Sigmoid colon (tissue), 7 donors: ENCODE measurements around the gene FAH. TPM values are rescaled to one million over a fixed set of nuclear protein-coding genes. Genes with fewer than 3 reads are reported as not detected.
A peak's percentile ranks its signal among the peaks of the same experiment; 100 is the strongest.

ENCODE experiments used
- DNase-seq: peaks from one replicate; pipeline ENCODE4 v3.0.0-alpha.2; 2019
- H3K27ac ChIP-seq, 4 donors: fragments of 200-600 bp; sonication (generic); one replicate each; pipeline ENCODE4 v1.5.1; 2016 to 2019; ENCODE audit warnings: mild to moderate bottlenecking in 1 of 4
- H3K27me3 ChIP-seq, 3 donors: fragments of 200-600 bp; sonication (generic); one replicate each; pipeline ENCODE4 v1.5.1; 2019; ENCODE audit warnings: mild to moderate bottlenecking in 1 of 3
- H3K36me3 ChIP-seq, 4 donors: fragments of 200-600 bp; sonication (generic); one replicate each; pipeline ENCODE4 v1.5.1; 2016 to 2019
- H3K4me1 ChIP-seq, 4 donors: fragments of 200-600 bp; sonication (generic); one replicate each; pipeline ENCODE4 v1.5.1; 2017 to 2019
- H3K4me3 ChIP-seq, 4 donors: fragments of 200-600 bp; sonication (generic); one replicate each; pipeline ENCODE4 v1.5.1; 2017 to 2019; ENCODE audit warnings: mild to moderate bottlenecking in 2 of 4, moderate library complexity in 1 of 4
- H3K9me3 ChIP-seq, 4 donors: fragments of 200-600 bp in 3 of 4; sonication (generic) in 3 of 4; one replicate each; pipeline versions ENCODE4 v1.5.1 to v1.6.1; 2013 to 2019
- EP300 ChIP-seq, 4 donors: sonication (generic); formaldehyde crosslinking; IDR thresholded peaks; one replicate each; pipeline ENCODE4 v1.6.1; 2017; ENCODE audit warnings: antibody characterized with exemption in 4 of 4
- POLR2A ChIP-seq, 2 donors: fragments of 450-650 bp; IDR thresholded peaks; one replicate each; pipeline ENCODE4 v1.6.1; 2016; ENCODE audit warnings: antibody characterized with exemption in 2 of 2, mild to moderate bottlenecking in 2 of 2, moderate library complexity in 2 of 2
- POLR2AphosphoS5 ChIP-seq, 4 donors: sonication (generic); formaldehyde crosslinking; IDR thresholded peaks; one replicate each; pipeline ENCODE4 v1.6.1; 2017; ENCODE audit warnings: antibody characterized with exemption in 4 of 4
- WGBS, 2 donors: extraction: QIAGEN DNeasy Blood & Tissue Kit; methylation state at CpG; one replicate each; pipeline ENCODE4 v1.1.7; 2013; 5-methylcytosine and 5-hydroxymethylcytosine counted together
- intact Hi-C: fragments of 100-400 bp; cut with DNase I; formaldehyde crosslinking; loops from one replicate; pipeline ENCODE4 v1.15.1; 2023
- polyA plus RNA-seq, 3 donors: library from polyadenylated mRNA; stranded (reverse); fragments of 200-250 nt; gene quantifications; one replicate each; pipeline ENCODE4 v1.2.3, GENCODE V29; 2013
- total RNA-seq, 4 donors: library from RNA; depleted of rRNA; stranded (reverse); fragments of >200 nt; gene quantifications; one replicate each; pipeline ENCODE4 v1.1.0, GENCODE V29; 2016
- TF ChIP-seq, protein P1 (sequence below), 4 experiments: fragments of 450-650 bp in 3 of 4; fragments of 200-600 bp in 1 of 4; IDR thresholded peaks; one replicate each; pipeline ENCODE4 v1.5.1; 2016 to 2019; ENCODE audit warnings: antibody characterized with exemption in 4 of 4, mild to moderate bottlenecking in 3 of 4, moderate library complexity in 2 of 4
- donor health status: healthy with polysubstance abuse.
- donor health status: Bipolar disorder and iron deficiency.
- donor health status: healthy.

Gene FAH
- total RNA-seq (10 to 100 TPM; 11.4 to 23.5 (median 12.0) TPM), polyA plus RNA-seq (10 to 100 TPM; 14.4 to 17.5 (median 17.1) TPM)

DNA sequence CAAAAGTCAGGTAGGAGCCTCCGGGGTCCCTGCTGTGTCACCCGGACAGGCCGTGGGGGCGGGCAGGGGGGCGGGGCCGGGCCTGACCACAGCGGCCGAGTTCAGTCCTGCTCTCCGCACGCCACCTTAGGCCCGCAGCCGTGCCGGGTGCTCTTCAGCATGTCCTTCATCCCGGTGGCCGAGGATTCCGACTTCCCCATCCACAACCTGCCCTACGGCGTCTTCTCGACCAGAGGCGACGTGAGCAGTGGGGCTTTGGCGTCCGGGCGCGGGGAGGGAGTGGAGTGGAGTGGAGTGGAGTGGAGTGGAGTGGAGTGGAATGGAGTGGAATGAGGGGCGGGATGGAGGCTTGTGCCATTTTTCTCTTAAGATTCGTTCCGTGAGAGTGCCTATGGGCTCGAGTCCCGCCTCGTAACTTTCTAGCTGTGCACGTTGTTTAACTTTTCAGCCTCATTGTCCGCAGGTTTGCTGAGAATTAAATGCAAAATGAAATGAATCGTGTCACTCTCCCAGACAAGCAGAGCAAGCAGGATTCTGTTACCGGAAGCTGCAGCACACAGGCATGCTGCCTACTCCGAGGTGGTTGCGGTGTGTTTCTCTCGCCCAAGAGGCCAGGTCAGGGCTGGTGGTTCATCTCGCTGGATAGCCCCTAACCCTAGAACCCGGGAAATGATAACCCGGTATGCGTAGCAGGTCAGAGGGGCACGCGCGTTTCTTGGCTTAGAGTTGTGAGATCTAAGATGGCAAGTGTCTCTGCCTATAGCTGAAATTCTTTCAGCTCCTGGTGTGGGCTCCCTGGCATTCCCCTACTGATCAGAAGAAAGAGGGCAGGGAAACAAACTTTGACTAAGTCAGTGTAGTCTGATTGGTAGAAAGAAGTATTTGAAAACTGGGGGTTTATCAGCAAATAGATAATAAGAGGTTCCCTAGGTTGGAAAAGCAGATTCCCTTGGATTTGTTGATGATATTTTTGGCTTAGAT is at the start of gene FAH:
Gene FAH (plus strand): TSS at position 104 of the 981 bp plus-strand sequence. CDS start 56 bp downstream, at position 160.
- Histone ChIP-seq H3K27me3 (no peaks in the 10 kb centered on the region), H3K4me3 (peak within 1 kb of the TSS; percentile 58 to 80 (median 74)), H3K27ac (peak within 1 kb of the TSS; percentile 81 to 90 (median 86)), H3K9me3 (no peaks in the 10 kb centered on the region), H3K4me1 (peaks cover 0 to 19% (median 13%) of the 10 kb centered on the region in 4 donors), H3K36me3 (peaks cover 0 to 4% (median 0%) of the 10 kb centered on the region in 4 donors)
- TF ChIP-seq POLR2AphosphoS5 (IDR thresholded peaks at IDR 0.05) (peak in 3 of 4 donors; percentile 23 to 72 (median 49)), EP300 (IDR thresholded peaks at IDR 0.05) (no peak)
- TF ChIP-seq, protein P1, sequence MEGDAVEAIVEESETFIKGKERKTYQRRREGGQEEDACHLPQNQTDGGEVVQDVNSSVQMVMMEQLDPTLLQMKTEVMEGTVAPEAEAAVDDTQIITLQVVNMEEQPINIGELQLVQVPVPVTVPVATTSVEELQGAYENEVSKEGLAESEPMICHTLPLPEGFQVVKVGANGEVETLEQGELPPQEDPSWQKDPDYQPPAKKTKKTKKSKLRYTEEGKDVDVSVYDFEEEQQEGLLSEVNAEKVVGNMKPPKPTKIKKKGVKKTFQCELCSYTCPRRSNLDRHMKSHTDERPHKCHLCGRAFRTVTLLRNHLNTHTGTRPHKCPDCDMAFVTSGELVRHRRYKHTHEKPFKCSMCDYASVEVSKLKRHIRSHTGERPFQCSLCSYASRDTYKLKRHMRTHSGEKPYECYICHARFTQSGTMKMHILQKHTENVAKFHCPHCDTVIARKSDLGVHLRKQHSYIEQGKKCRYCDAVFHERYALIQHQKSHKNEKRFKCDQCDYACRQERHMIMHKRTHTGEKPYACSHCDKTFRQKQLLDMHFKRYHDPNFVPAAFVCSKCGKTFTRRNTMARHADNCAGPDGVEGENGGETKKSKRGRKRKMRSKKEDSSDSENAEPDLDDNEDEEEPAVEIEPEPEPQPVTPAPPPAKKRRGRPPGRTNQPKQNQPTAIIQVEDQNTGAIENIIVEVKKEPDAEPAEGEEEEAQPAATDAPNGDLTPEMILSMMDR (IDR thresholded peaks at IDR 0.05), result no peak
- no peak for DNase-seq
- WGBS, 2 donors, result 1 to 2% methylated on average over 45 of the region's 45 CpGs
- intact Hi-C loops, result loop anchor here (1.0 to 10.0 kb wide), 3 partner anchors 94 to 258 kb away; partner anchors contain the start of genes MTHFS and ZFAND6

DNA sequence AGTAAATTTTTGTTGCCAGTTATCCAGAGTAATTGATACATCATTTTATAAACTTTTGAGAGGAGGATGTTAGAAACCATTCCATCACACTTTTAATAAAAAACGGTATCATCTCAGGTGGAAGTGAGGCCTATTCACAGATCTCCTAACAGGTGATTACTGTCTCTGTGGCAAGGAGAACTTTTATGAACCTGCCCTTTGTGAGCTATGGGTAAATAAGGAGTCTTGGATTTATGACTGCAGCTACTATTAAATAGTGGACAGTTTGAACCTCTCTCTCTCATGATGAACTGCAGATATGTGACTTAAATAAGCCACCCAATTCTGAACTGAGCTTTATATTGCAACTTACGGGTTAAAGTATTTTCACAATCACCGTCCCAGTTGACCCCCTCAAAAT is 47.6 kb upstream of the FAH start:
- no peak for DNase-seq

GRCh38 chr15:80105595-80105994 is 47.2 kb upstream of the FAH start:
- WGBS, 2 donors, result 24 to 48% methylated on average over 1 of the region's 1 CpG
- Histone ChIP-seq H3K36me3 (no peaks in the 10 kb centered on the region), H3K27ac (no peak overlapping the region), H3K9me3 (no peaks in the 10 kb centered on the region), H3K4me3 (no peak overlapping the region), H3K4me1 (peaks cover 0 to 34% (median 16%) of the 10 kb centered on the region in 4 donors), H3K27me3 (no peaks in the 10 kb centered on the region)
- TF ChIP-seq, protein P1 (IDR thresholded peaks at IDR 0.05), result no peak
- TF ChIP-seq POLR2AphosphoS5 (IDR thresholded peaks at IDR 0.05) (no peak), EP300 (IDR thresholded peaks at IDR 0.05) (no peak), POLR2A (IDR thresholded peaks at IDR 0.05) (no peak)
- intact Hi-C loops, result no loop called here
- no peak for DNase-seq

More for the DNA sequence above, 47.6 kb upstream of the FAH start:
- WGBS, 2 donors, result 68% methylated on average over 3 of the region's 3 CpGs
- TF ChIP-seq POLR2A (IDR thresholded peaks at IDR 0.05), result no peak
- no peak for TF ChIP-seq POLR2AphosphoS5 (IDR thresholded peaks at IDR 0.05)
- TF ChIP-seq, protein P1 (IDR thresholded peaks at IDR 0.05), result no peak
- TF ChIP-seq EP300 (IDR thresholded peaks at IDR 0.05), result no peak
- Histone ChIP-seq H3K27me3 (no peaks in the 10 kb centered on the region), H3K4me3 (no peak overlapping the region), H3K27ac (no peak overlapping the region), H3K36me3 (no peaks in the 10 kb centered on the region), H3K4me1 (peaks cover 0 to 34% (median 16%) of the 10 kb centered on the region in 4 donors), H3K9me3 (no peaks in the 10 kb centered on the region)
- intact Hi-C loops, result no loop called here

- H3K36me3 ChIP-seq, result no peaks in the 10 kb centered on the region
- H3K4me3 ChIP-seq, result no peak overlapping the region
- no peak for DNase-seq
- TF ChIP-seq POLR2AphosphoS5 (IDR thresholded peaks at IDR 0.05) (no peak), EP300 (IDR thresholded peaks at IDR 0.05) (no peak), POLR2A (IDR thresholded peaks at IDR 0.05) (no peak)
- TF ChIP-seq, protein P1 (IDR thresholded peaks at IDR 0.05), result no peak
- intact Hi-C loops, result no loop called here
- no peaks in the 10 kb centered on the region for H3K9me3 ChIP-seq
- H3K27ac ChIP-seq, result no peak overlapping the region
- peaks cover 0 to 34% (median 16%) of the 10 kb centered on the region in 4 donors for H3K4me1 ChIP-seq
- no peaks in the 10 kb centered on the region for H3K27me3 ChIP-seq
- WGBS, 2 donors, result 96 to 97% methylated on average over 4 of the region's 4 CpGs
Measured at GRCh38 chr15:80106051-80106450, 46.7 kb upstream of the FAH start.
